PC-9 (cell line): ENCODE results near the gene HIPK4.

Experiments
- EZH2 ChIP-seq: fragments of 200-600 bp; sonication (generic); IDR thresholded peaks from 2 replicates; pipeline ENCODE4 v1.8.0; 2017; ENCODE audit warnings: antibody characterized with exemption, low read depth
- TF ChIP-seq, protein P1 (sequence below): fragments of 200-600 bp; sonication (generic); conservative IDR thresholded peaks from 2 replicates; pipeline ENCODE4 v1.6.1; 2017; ENCODE audit warnings: mixed run types, antibody characterized with exemption, mild to moderate bottlenecking, moderate library complexity

DNA sequence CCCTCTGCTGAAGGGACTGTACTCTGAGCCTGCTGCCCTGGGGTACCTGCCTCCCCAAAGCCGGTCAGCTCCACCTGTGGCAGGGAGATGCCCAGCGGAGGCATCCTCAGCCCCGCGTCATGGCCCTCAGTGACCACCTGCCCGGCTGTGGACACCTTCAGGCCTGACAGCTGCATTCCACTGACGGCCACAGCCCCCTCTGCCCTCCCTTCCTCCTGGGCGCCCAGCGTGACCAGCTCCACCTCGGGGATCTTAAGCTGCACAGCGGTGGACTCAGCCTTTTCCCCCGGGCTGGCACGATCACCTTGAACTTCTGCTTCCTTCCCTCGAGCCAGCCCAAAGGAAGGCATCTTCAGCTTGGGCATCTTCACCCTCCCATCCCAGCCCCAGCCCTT is 4.8 kb upstream of the HIPK4 start:
- TF ChIP-seq, protein P1, sequence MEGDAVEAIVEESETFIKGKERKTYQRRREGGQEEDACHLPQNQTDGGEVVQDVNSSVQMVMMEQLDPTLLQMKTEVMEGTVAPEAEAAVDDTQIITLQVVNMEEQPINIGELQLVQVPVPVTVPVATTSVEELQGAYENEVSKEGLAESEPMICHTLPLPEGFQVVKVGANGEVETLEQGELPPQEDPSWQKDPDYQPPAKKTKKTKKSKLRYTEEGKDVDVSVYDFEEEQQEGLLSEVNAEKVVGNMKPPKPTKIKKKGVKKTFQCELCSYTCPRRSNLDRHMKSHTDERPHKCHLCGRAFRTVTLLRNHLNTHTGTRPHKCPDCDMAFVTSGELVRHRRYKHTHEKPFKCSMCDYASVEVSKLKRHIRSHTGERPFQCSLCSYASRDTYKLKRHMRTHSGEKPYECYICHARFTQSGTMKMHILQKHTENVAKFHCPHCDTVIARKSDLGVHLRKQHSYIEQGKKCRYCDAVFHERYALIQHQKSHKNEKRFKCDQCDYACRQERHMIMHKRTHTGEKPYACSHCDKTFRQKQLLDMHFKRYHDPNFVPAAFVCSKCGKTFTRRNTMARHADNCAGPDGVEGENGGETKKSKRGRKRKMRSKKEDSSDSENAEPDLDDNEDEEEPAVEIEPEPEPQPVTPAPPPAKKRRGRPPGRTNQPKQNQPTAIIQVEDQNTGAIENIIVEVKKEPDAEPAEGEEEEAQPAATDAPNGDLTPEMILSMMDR: no peak
- TF ChIP-seq EZH2: no peak
